Activated CD8-positive, alpha-beta T cell treated with anti-CD3 and anti-CD28 coated beads, Interleukin-2, amount 10 ng/mL, durations not matched to agents 7 days and 5 days (primary cell): ENCODE data around the gene CFI. TPM values are rescaled to one million over a fixed set of nuclear protein-coding genes. Genes with fewer than 3 reads are reported as not detected.

ENCODE experiments used
- ATAC-seq: fragments of 150-1000 bp; cut with Tn5 transposase; one replicate; pipeline ENCODE4 v1.10.0; 2021; ENCODE audit warnings: moderate library complexity
- CTCF ChIA-PET: fragments of 350-600 bp; sonication (Branson Sonifier 250); formaldehyde crosslinking; loops from one replicate; lab custom pipeline; 2021; ENCODE audit warnings: antibody characterized with exemption; lab: Charles Lee
- POLR2A ChIA-PET: fragments of 350-600 bp; sonication (Branson Sonifier 250); formaldehyde crosslinking; loops from one replicate; lab custom pipeline; 2021; ENCODE audit warnings: antibody characterized with exemption; lab: Charles Lee
- DNase-seq: peaks from one replicate; pipeline ENCODE4 v3.0.0-alpha.2; 2020
- H3K27ac Mint-ChIP-seq: one replicate; pipeline ENCODE4 v1.8.0; 2021; ENCODE audit warnings: mild to moderate bottlenecking, mixed read lengths
- H3K27me3 Mint-ChIP-seq: one replicate; pipeline ENCODE4 v1.8.0; 2021; ENCODE audit warnings: low read depth, mixed read lengths
- H3K36me3 Mint-ChIP-seq: one replicate; pipeline ENCODE4 v1.8.0; 2021; ENCODE audit warnings: low read depth, mixed read lengths
- H3K4me1 Mint-ChIP-seq: one replicate; pipeline ENCODE4 v1.8.0; 2021; ENCODE audit warnings: low read depth, mixed read lengths
- H3K4me3 Mint-ChIP-seq: one replicate; pipeline ENCODE4 v1.8.0; 2021; ENCODE audit warnings: mild to moderate bottlenecking, mixed read lengths
- H3K9me3 Mint-ChIP-seq: one replicate; pipeline ENCODE4 v1.8.0; 2022; ENCODE audit warnings: mixed read lengths; ENCODE audit not compliant: insufficient read depth
- total RNA-seq, 2 experiments: library from RNA; stranded (reverse); gene quantifications; one replicate each; pipeline ENCODE4 v1.2.3, GENCODE V29; 2021

Gene CFI
- total RNA-seq, 2 experiments from 2014 or later = not detected

DNA sequence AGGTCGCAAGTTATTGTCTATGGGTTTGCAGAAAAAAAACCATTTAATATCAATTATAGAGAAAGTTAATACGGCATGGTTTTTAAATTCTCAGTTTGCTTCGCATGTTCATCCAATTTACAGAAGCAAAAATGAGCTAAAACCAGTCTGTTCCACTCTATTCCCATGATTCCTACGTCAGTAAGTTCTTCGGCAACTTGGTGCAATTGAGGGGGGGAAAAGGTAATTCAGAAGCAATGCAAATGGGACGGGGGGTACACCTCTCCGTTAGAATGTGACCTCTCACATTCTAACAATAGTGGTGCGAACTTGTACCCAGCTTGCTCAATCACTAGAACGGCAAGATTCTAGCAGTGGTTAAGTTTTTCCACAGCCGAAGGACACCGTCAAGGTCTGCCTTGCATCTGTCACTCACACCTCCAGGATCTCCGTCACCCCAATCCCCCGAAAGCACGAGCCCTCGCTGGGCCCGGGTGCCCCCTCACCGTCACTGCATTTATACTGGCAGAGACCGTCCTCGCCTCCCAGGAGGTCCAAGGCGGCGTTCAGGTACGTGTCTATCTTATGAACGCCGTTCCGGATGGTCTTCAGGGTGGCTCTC lies 72.6 kb downstream of the CFI start:
- peaks cover 19% of the 10 kb centered on the region for H3K4me1 Mint-ChIP-seq
- H3K9me3 Mint-ChIP-seq = no peaks in the 10 kb centered on the region
- CTCF ChIA-PET = interaction anchor here (1.4 kb wide), 1 partner anchor 38 kb away, joined by 4 read pairs; no protein-coding TSS in a partner anchor

DNA sequence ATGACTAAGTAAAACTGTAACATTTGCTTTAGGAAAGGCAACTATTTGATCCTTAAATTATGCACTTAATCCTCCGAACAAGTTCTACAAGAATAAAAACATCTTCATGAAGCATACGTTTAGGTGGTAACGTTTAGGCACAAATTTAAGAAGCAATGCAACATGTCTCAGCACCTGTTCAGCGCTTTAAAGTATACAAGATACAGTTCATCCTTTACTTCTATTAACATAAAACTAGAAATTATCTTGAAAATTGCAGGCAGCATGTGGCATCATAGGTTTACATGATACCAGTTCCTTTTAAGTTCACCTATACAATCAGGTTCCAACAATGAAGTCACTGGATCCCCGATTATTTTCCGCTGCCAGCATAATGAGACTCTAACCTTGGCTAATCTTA lies 73.4 kb downstream of the CFI start:
- peak overlapping the region; percentile 85 for H3K4me3 Mint-ChIP-seq
- ChIA-PET CTCF (no interaction called here), POLR2A (no interaction called here)
- peaks cover 5% of the 10 kb centered on the region for H3K36me3 Mint-ChIP-seq
- H3K27ac Mint-ChIP-seq = no peak overlapping the region
- peaks cover 2% of the 10 kb centered on the region for H3K27me3 Mint-ChIP-seq
- DNase-seq (no peak), ATAC-seq (no peak)
- peaks cover 19% of the 10 kb centered on the region for H3K4me1 Mint-ChIP-seq
- no peaks in the 10 kb centered on the region for H3K9me3 Mint-ChIP-seq

More for the DNA sequence above, 72.6 kb downstream of the CFI start:
- peaks cover 3% of the 10 kb centered on the region for H3K27me3 Mint-ChIP-seq
- H3K36me3 Mint-ChIP-seq = peaks cover 4% of the 10 kb centered on the region
- peak overlapping the region; percentile 80 for H3K27ac Mint-ChIP-seq
- peak overlapping the region; percentile 85 for H3K4me3 Mint-ChIP-seq
- POLR2A ChIA-PET = no interaction called here
- ATAC-seq (peak; percentile 60), DNase-seq (peak; percentile 46)

DNA sequence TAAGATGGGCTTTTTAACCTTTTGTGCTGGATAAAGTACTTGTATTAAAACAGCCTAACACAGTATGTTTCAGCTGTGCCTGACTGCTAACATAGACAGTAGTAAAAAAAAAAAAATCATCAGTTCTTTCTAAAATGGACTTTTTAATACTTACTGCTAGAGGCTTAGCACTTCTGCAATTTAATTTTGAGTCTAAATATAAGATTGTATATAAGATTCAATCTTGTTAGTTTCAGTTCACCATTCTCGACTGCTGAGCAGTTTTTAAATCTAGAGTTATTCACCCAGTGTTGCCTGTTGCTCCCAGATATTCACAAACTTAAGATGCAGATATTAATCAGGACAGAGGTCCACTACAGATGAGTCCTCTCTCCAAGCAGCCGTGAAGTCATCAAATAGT lies 78.7 kb downstream of the CFI start:
- H3K4me1 Mint-ChIP-seq = peaks cover 4% of the 10 kb centered on the region
- CTCF ChIA-PET = no interaction called here
- POLR2A ChIA-PET = no interaction called here
- H3K9me3 Mint-ChIP-seq = no peaks in the 10 kb centered on the region
- no peak overlapping the region for H3K27ac Mint-ChIP-seq
- peaks cover 9% of the 10 kb centered on the region for H3K36me3 Mint-ChIP-seq
- H3K27me3 Mint-ChIP-seq = no peaks in the 10 kb centered on the region
- no peak overlapping the region for H3K4me3 Mint-ChIP-seq
- no peak for ATAC-seq
- no peak for DNase-seq

DNA sequence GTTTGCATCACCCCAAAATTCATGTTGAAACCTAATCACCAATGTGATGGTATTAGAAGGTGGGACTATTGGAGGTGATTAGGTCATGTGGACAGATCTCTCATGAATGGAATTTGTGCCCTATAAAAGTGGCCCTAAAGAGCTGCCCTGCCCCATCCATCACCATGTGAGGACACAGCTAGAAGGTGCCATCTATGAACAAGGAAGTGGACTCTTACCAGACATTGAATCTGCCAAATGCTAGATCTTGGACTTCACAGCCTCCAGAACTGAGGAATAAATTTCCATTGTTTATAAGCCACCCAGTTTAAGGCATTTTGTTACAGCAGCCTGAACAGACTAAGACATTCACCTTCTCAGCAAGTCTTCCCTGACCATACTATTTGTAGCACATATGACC lies 79.4 kb downstream of the CFI start:
- POLR2A ChIA-PET = no interaction called here

DNA sequence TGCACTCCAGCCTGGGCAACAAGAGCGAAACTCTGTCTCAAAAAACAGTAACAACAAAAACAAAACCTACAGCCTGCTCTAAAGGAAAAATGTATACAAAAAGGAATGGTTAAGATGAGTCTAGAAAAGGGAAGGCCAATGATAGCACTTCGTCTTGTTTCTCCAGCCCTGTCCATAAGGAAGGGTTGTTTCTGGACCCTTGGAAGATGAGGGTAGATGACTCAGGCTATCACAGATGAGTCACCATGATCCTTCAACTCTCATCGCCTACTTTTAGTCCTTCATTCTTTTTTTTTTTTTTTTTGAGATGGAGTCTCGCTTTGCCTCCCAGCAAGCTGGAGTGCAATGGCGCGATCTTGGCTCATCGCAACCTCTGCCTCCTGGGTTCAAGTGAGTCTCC lies 80.8 kb downstream of the CFI start:
- H3K4me3 Mint-ChIP-seq = no peak overlapping the region
- ChIA-PET CTCF (no interaction called here), POLR2A (no interaction called here)
- no peaks in the 10 kb centered on the region for H3K9me3 Mint-ChIP-seq
- H3K27me3 Mint-ChIP-seq = no peaks in the 10 kb centered on the region
- no peak for ATAC-seq
- peaks cover under 1% of the 10 kb centered on the region for H3K4me1 Mint-ChIP-seq
- H3K27ac Mint-ChIP-seq = no peak overlapping the region
- H3K36me3 Mint-ChIP-seq = peaks cover 18% of the 10 kb centered on the region
- no peak for DNase-seq

More for the DNA sequence above, 79.4 kb downstream of the CFI start:
- DNase-seq (no peak), ATAC-seq (no peak)
- H3K4me1 Mint-ChIP-seq = no peaks in the 10 kb centered on the region
- no peak overlapping the region for H3K27ac Mint-ChIP-seq
- H3K27me3 Mint-ChIP-seq = no peaks in the 10 kb centered on the region
- CTCF ChIA-PET = no interaction called here
- H3K4me3 Mint-ChIP-seq = no peak overlapping the region
- H3K9me3 Mint-ChIP-seq = no peaks in the 10 kb centered on the region
- H3K36me3 Mint-ChIP-seq = peaks cover 9% of the 10 kb centered on the region

DNA sequence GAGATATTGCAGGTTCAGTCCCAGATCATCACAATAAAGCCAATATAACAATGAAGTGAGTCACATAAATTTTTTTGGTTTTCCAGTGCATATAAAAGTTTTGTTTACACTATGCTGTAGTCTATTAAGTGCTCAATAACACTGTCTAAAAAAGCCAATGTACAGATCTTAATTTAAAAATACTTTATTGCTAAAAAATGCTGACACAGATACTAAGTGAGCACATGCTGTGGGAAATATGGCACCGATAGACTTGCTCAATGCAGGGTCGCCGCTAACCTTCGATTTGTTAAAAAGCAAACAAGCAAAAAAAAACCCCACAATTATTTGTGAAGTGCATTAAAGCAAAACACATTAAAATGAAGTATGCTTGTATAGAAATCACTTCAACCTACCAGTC lies 82.2 kb downstream of the CFI start:
- Mint-ChIP-seq H3K36me3 (peaks cover 22% of the 10 kb centered on the region), H3K27me3 (no peaks in the 10 kb centered on the region), H3K9me3 (no peaks in the 10 kb centered on the region), H3K4me3 (no peak overlapping the region), H3K27ac (no peak overlapping the region), H3K4me1 (peaks cover 4% of the 10 kb centered on the region)
- ChIA-PET CTCF (no interaction called here), POLR2A (no interaction called here)
- DNase-seq = no peak
- ATAC-seq = no peak

DNA sequence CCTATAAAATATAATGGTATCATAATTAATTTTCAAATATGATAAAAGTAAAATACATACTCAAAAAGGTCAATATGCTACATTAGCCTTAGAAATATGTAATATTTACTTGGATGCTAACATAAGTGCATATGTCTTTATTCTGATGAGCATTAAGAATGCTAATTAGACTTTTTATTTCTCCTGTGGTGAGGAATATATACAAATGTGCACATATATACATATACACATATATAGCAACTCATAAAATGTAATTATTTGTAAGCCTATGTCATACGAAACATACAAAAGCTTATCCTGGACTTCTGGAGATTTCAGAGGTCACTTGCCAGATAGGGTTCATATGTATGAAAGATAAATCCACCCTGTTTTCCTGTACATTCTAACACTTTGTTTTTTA lies 83.0 kb downstream of the CFI start:
- DNase-seq (no peak), ATAC-seq (no peak)
- H3K27me3 Mint-ChIP-seq = no peaks in the 10 kb centered on the region
- CTCF ChIA-PET = no interaction called here
- H3K4me1 Mint-ChIP-seq = peaks cover 4% of the 10 kb centered on the region
- H3K4me3 Mint-ChIP-seq = no peak overlapping the region
- POLR2A ChIA-PET = no interaction called here
- no peaks in the 10 kb centered on the region for H3K9me3 Mint-ChIP-seq
- peaks cover 22% of the 10 kb centered on the region for H3K36me3 Mint-ChIP-seq
- H3K27ac Mint-ChIP-seq = no peak overlapping the region

DNA sequence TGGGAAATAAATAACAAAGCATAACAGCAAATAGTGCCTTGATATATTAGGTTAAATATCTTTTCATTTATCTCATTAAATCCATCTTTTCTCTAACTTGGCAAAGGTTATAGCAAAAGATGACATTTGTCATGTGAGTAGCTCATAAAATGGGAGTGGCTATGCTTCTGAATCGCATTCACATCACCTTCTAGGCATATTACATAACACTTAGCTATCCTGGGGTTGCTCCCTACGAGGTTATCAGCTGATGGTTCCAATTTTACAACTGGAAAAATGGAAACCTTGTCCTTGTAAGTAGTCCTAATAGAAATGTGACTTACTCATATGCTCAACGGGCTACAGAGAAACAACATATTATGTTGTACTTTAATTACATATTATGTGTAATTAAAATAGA lies 88.3 kb downstream of the CFI start:
- no peak overlapping the region for H3K4me3 Mint-ChIP-seq
- H3K9me3 Mint-ChIP-seq = no peaks in the 10 kb centered on the region
- H3K36me3 Mint-ChIP-seq = peaks cover 16% of the 10 kb centered on the region
- DNase-seq (no peak), ATAC-seq (no peak)
- POLR2A ChIA-PET = no interaction called here
- H3K27ac Mint-ChIP-seq = no peak overlapping the region
- H3K4me1 Mint-ChIP-seq = peaks cover 4% of the 10 kb centered on the region
- CTCF ChIA-PET = no interaction called here
- H3K27me3 Mint-ChIP-seq = no peaks in the 10 kb centered on the region

DNA sequence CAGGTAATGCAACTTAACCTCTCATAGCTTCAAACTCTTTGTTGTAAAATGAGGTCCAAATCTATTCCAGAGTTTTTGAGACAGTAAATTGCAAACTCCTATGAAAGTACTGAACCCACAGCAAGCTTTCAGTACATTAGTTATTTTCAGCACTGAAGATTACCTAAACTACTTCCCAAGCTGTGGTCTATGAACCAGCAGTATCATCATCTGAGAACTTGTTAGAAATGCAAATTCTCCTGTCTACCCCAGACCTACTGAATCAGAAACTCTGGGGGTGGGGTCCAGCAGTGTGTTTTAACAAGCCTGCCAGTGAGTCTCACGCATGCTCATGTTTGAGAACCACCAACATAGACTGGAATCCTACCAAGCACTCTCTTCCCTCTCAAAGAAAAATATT lies 92.8 kb downstream of the CFI start:
- ChIA-PET POLR2A (no interaction called here), CTCF (no interaction called here)
- Mint-ChIP-seq H3K4me3 (no peak overlapping the region), H3K4me1 (peaks cover 4% of the 10 kb centered on the region), H3K27me3 (no peaks in the 10 kb centered on the region), H3K9me3 (no peaks in the 10 kb centered on the region), H3K27ac (no peak overlapping the region), H3K36me3 (no peaks in the 10 kb centered on the region)
- DNase-seq = no peak
- ATAC-seq = no peak

DNA sequence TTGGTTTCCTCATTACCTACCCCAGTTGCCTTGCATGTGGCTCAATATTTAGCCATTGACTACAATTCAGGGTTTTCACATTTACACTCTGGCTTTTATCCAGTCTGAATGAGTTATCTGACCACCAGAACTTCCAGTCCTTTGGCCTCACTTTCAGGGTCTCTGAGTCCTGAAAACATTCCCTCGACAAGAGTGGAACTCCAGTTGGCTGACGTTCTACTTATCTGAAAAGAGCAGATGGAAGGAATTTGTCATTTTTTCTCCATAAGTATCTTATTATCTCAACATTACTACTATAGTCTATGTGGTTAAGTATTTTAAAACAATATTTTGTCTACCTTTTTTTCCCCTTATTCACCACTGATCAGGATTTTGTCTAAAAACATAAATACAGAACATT lies 93.4 kb downstream of the CFI start:
- POLR2A ChIA-PET = no interaction called here
- H3K9me3 Mint-ChIP-seq = no peaks in the 10 kb centered on the region

DNA sequence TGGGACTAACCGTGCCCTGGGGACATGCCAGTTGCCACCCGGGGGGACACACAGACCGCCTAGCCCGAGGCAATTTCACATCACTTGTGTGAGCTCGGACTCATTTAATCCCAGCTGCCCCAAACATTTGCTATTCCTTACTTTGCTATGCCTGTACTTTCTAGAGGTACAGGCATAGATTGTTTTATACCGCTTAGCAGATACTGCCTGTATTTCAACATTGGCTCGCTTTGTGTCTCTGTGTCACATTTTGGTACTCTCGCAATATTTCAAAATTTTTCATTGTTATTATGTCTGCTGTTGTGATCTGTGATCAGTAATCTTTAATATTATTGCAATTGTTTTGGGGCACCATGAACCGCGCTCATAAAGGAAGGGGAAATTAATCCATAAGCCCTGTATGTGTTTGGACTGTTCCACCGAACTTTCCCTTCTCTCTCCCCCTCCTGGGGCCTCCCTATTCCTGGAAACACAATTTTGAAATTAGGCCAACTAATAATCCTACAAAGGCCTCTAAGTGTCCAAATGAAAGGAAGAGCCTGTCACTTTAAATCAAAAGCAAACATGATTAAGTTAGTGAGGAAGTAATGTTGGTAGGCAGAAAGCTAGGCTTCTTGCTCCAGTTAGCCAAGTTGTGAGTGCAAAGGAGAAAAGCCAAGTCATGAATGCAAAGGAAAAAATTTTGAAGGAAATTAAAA lies 98.0 kb downstream of the CFI start:
- Mint-ChIP-seq H3K27me3 (no peaks in the 10 kb centered on the region), H3K9me3 (no peaks in the 10 kb centered on the region), H3K4me1 (peaks cover 26% of the 10 kb centered on the region), H3K27ac (peak overlapping the region; percentile 91), H3K36me3 (peaks cover 22% of the 10 kb centered on the region), H3K4me3 (peak overlapping the region; percentile 95)
- ATAC-seq (no peak), DNase-seq (no peak)
- ChIA-PET POLR2A (interaction anchor here (1.6 to 4.1 kb wide), 3 partner anchors 18 to 270 kb away, joined by 3 to 26 read pairs (median 15); partner anchors contain the start of genes MCUB and SEC24B), CTCF (interaction anchor here (0.8 to 4.9 kb wide), 11 partner anchors 8 to 271 kb away, joined by 3 to 23 read pairs (median 4); partner anchors contain the start of genes RRH and SEC24B)

More for the DNA sequence above, 93.4 kb downstream of the CFI start:
- CTCF ChIA-PET = no interaction called here
- peaks cover 9% of the 10 kb centered on the region for H3K4me1 Mint-ChIP-seq
- ATAC-seq (no peak), DNase-seq (no peak)
- H3K27me3 Mint-ChIP-seq = no peaks in the 10 kb centered on the region
- H3K27ac Mint-ChIP-seq = no peak overlapping the region
- H3K4me3 Mint-ChIP-seq = no peak overlapping the region
- no peaks in the 10 kb centered on the region for H3K36me3 Mint-ChIP-seq

DNA sequence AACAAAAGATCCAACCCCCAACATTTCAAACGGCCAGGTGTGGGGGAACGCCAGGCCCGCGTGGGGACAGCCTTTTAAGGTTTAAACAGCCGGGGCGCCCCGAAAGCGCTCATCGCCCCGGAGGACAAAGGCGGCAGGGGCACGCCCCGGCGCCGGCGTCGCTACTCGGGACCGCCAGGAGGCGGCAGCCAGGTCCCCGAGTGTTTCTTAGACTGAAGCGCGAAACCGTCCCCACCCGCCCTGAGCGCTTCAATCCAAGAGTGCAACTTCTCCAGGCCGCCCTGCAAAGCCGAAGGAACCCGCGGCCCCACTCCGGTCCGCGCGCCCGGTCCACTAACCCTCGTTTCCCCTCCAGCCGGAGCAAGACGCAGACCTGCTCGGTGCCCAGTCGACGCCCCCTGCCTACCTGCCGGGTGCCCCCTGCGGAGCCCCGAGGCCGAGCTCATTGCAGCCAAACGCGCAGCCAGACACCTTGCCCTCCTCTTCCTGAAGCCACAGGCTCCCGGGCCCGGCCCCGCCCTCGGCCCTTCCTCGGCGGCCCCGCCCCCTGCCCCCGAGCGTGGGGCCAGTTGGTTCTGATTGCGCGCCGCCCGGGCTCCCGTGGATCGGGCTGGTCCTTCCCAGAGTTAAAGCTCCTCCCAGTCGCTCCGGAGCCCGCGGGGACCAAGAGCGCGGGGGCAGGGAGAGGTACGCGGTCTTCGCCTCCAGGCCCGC lies 98.7 kb downstream of the CFI start, which contains the start of gene CASP6:
CASP6 (minus strand) TSS at position 496 of the 714 bp plus-strand sequence; CDS start at position 446, 50 bp downstream.
- peaks cover 32% of the 10 kb centered on the region for H3K4me1 Mint-ChIP-seq
- CTCF ChIA-PET = interaction anchor here (0.8 to 4.9 kb wide), 12 partner anchors 9 to 271 kb away, joined by 3 to 23 read pairs (median 5); partner anchors contain the start of genes RRH and SEC24B
- ATAC-seq = peak; percentile 89

More for the DNA sequence above, 98.7 kb downstream of the CFI start, which contains the start of gene CASP6:
- Mint-ChIP-seq H3K27ac (peak within 1 kb of the TSS; percentile 91), H3K9me3 (no peaks in the 10 kb centered on the region), H3K27me3 (no peaks in the 10 kb centered on the region), H3K36me3 (peaks cover 22% of the 10 kb centered on the region), H3K4me3 (peak within 1 kb of the TSS; percentile 95)
- DNase-seq = peak; percentile 86
- POLR2A ChIA-PET = interaction anchor here (0.8 to 4.1 kb wide), 5 partner anchors 17 to 269 kb away, joined by 3 to 26 read pairs (median 3); partner anchors contain the start of genes MCUB and SEC24B
